ENCODE results near the gene UBL4A.

- no peak for TF ChIP-seq CTCF (IDR thresholded peaks at IDR 0.05)
- no peak for TF ChIP-seq POLR2A (IDR thresholded peaks at IDR 0.05)
Observed at GRCh38 chrX:154535892-154536291, 49.5 kb upstream of the UBL4A start.

All from uterus (tissue), 2 donors.